Gastrocnemius medialis (tissue), 4 donors: ENCODE results near the gene PPA1. TPM values are rescaled to one million over a fixed set of nuclear protein-coding genes. Genes with fewer than 3 reads are reported as not detected.

ENCODE experiments used
- ATAC-seq, 2 donors: fragments of 150-250 bp; one replicate each; pipeline ENCODE4 v1.9.1; 2016
- DNase-seq, 2 donors: peaks; one replicate each; pipeline ENCODE4 v3.0.0-alpha.2; 2019
- H3K27ac ChIP-seq, 4 donors: fragments of 200-600 bp; sonication (generic); 1 replicate in 1 of 4; 2 replicates in 3 of 4; pipeline ENCODE4 v1.5.1; 2016 to 2018; ENCODE audit warnings: mild to moderate bottlenecking in 2 of 4, moderate library complexity in 1 of 4
- H3K27me3 ChIP-seq, 3 donors: fragments of 200-600 bp; sonication (generic) in 2 of 3; 1 replicate in 1 of 3; 2 replicates in 2 of 3; pipeline versions ENCODE4 v1.5.1 to v1.6.0; 2016 to 2019; ENCODE audit warnings: mild to moderate bottlenecking in 1 of 3, moderate library complexity in 1 of 3
- H3K36me3 ChIP-seq, 2 donors: fragments of 200-600 bp; sonication (generic) in 1 of 2; one replicate each; pipeline ENCODE4 v1.5.1; 2017 to 2018
- H3K4me1 ChIP-seq, 2 donors: fragments of 200-600 bp; sonication (generic) in 1 of 2; one replicate each; pipeline ENCODE4 v1.5.1; 2016 to 2017; ENCODE audit warnings: mild to moderate bottlenecking in 2 of 2
- H3K4me3 ChIP-seq, 4 donors: fragments of 200-600 bp; sonication (generic) in 3 of 4; 1 replicate in 1 of 4; 2 replicates in 3 of 4; pipeline ENCODE4 v1.5.1; 2016 to 2019; ENCODE audit warnings: mild to moderate bottlenecking in 2 of 4
- H3K9me3 ChIP-seq, 3 donors: fragments of 200-600 bp; sonication (generic) in 2 of 3; 1 replicate in 1 of 3; 2 replicates in 2 of 3; pipeline ENCODE4 v1.5.1; 2016 to 2019
- CTCF ChIP-seq, 5 experiments: fragments of 450-650 bp in 3 of 5; fragments of 200-600 bp in 2 of 5; sonication (generic) in 2 of 5; IDR thresholded peaks in 4 of 5; conservative IDR thresholded peaks in 1 of 5; 1 replicate in 4 of 5; 2 replicates in 1 of 5; pipeline ENCODE4 v1.5.1; 2016 to 2019; ENCODE audit warnings: antibody characterized with exemption in 5 of 5, mild to moderate bottlenecking in 3 of 5, moderate library complexity in 3 of 5
- POLR2A ChIP-seq, 2 donors: fragments of 450-650 bp; IDR thresholded peaks; one replicate each; pipeline ENCODE4 v1.6.1; 2017; ENCODE audit warnings: antibody characterized with exemption in 2 of 2, mild to moderate bottlenecking in 2 of 2, moderate library complexity in 2 of 2
- in situ Hi-C, 4 donors: fragments of 200-750 bp; cut with MboI; loops; one replicate each; pipeline versions ENCODE4 v1.15.0 to v1.8.0; 2017; ENCODE audit warnings: low sequenced_read_pairs in 4 of 4
- intact Hi-C: fragments of 100-400 bp; cut with DNase I; formaldehyde crosslinking; loops from one replicate; pipeline ENCODE4 v1.15.1; 2023; ENCODE audit warnings: low total_unique reads
- total RNA-seq, 4 donors: library from RNA; depleted of rRNA; stranded (reverse); fragments of >200 nt; gene quantifications; one replicate each; pipeline versions ENCODE4 v1.1.0 to v1.2.3, GENCODE V29; 2016

The PPA1 gene
- total RNA-seq, 4 donors from 2014 or later = 73.9 to 146 (median 95.3) TPM

- TF ChIP-seq CTCF (IDR thresholded peaks at IDR 0.05 in 4 of 5, conservative IDR thresholded peaks at IDR 0.05 in 1 of 5) = no peak
- no peak for TF ChIP-seq POLR2A (IDR thresholded peaks at IDR 0.05)
- ATAC-seq = no peak
Measured at GRCh38 chr10:70175516-70175915, 57.7 kb downstream of the PPA1 start.

GRCh38 chr10:70174058-70174741, 59.0 kb downstream of the PPA1 start:
- intact Hi-C loops = no loop called here
- TF ChIP-seq POLR2A (IDR thresholded peaks at IDR 0.05) (no peak), CTCF (IDR thresholded peaks at IDR 0.05 in 4 of 5, conservative IDR thresholded peaks at IDR 0.05 in 1 of 5) (no peak)

More at GRCh38 chr10:70175516-70175915, 57.7 kb downstream of the PPA1 start:
- Histone ChIP-seq H3K4me1 (peaks cover 0 to 4% of the 10 kb centered on the region in 2 donors), H3K4me3 (no peak overlapping the region), H3K36me3 (no peaks in the 10 kb centered on the region), H3K27ac (no peak overlapping the region), H3K9me3 (no peaks in the 10 kb centered on the region), H3K27me3 (no peaks in the 10 kb centered on the region)
- in situ Hi-C loops = no loop called here
- DNase-seq = no peak
- intact Hi-C loops = no loop called here

GRCh38 chr10:70169649-70170364, 63.4 kb downstream of the PPA1 start:
- Histone ChIP-seq H3K9me3 (no peaks in the 10 kb centered on the region), H3K4me3 (peak overlapping the region; percentile 92 to 98 (median 94)), H3K27me3 (no peaks in the 10 kb centered on the region), H3K36me3 (no peaks in the 10 kb centered on the region), H3K4me1 (peaks cover 25 to 37% of the 10 kb centered on the region in 2 donors), H3K27ac (peak overlapping the region; percentile 92 to 98 (median 95))
- in situ Hi-C loops (no loop called here), intact Hi-C loops (loop anchor here (1.0 kb wide), 1 partner anchor 24 kb away; the partner anchor contains the start of gene TYSND1)
- ATAC-seq (peak; percentile 58 to 60), DNase-seq (no peak)
- TF ChIP-seq POLR2A (IDR thresholded peaks at IDR 0.05) (no peak), CTCF (IDR thresholded peaks at IDR 0.05 in 4 of 5, conservative IDR thresholded peaks at IDR 0.05 in 1 of 5) (no peak)

More at GRCh38 chr10:70174058-70174741, 59.0 kb downstream of the PPA1 start:
- ATAC-seq (no peak), DNase-seq (no peak)
- Histone ChIP-seq H3K27me3 (no peaks in the 10 kb centered on the region), H3K27ac (no peak overlapping the region), H3K9me3 (no peaks in the 10 kb centered on the region), H3K4me1 (peaks cover 4 to 8% of the 10 kb centered on the region in 2 donors), H3K36me3 (no peaks in the 10 kb centered on the region), H3K4me3 (no peak overlapping the region)
- in situ Hi-C loops = no loop called here

GRCh38 chr10:70169011-70169410, 64.2 kb downstream of the PPA1 start:
- intact Hi-C loops = no loop called here
- H3K4me1 ChIP-seq = peaks cover 33 to 45% of the 10 kb centered on the region in 2 donors

More at GRCh38 chr10:70169011-70169410, 64.2 kb downstream of the PPA1 start:
- Histone ChIP-seq H3K4me3 (peak overlapping the region; percentile 92 to 98 (median 94)), H3K27me3 (no peaks in the 10 kb centered on the region), H3K36me3 (no peaks in the 10 kb centered on the region), H3K27ac (peak overlapping the region; percentile 92 to 98 (median 95)), H3K9me3 (no peaks in the 10 kb centered on the region)
- no peak for TF ChIP-seq POLR2A (IDR thresholded peaks at IDR 0.05)
- no peak for TF ChIP-seq CTCF (IDR thresholded peaks at IDR 0.05 in 4 of 5, conservative IDR thresholded peaks at IDR 0.05 in 1 of 5)
- in situ Hi-C loops = no loop called here
- ATAC-seq = no peak
- no peak for DNase-seq
